Measurements from ENCODE around the gene ULK2.
A peak's percentile ranks its signal among the peaks of the same experiment; 100 is the strongest.
"Not testable (repeated sequence)": the region's sequence is repeated elsewhere in the genome, so short reads cannot be mapped to it uniquely, and the experiment has no call there.

The ULK2 gene

GRCh38 chr17:19768046-19768782 lies 99.5 kb downstream of the ULK2 start:
- DNase-seq (ENCODE audit: low read depth, low spot score) = no peak
- Histone ChIP-seq H3K36me3 (ENCODE audit: control insufficient read depth, insufficient read depth, low read length) (no peaks in the 10 kb centered on the region), H3K9me3 (ENCODE audit: control insufficient read depth, insufficient read depth, low read length) (no peaks in the 10 kb centered on the region), H3K4me1 (ENCODE audit: control insufficient read depth, insufficient read depth, low read length) (no peaks in the 10 kb centered on the region), H3K27me3 (ENCODE audit: control insufficient read depth, insufficient read depth, low read length) (no peaks in the 10 kb centered on the region), H3K27ac (ENCODE audit: low read length) (no peak overlapping the region), H3K4me3 (ENCODE audit: low read length) (no peak overlapping the region)
- no CpG with 5 or more reads among the region's 10 CpGs for WGBS (ENCODE audit: insufficient coverage, insufficient read length)

GRCh38 chr17:19766421-19767270 lies 101.1 kb downstream of the ULK2 start:
- no peaks in the 10 kb centered on the region for H3K4me1 ChIP-seq (ENCODE audit: control insufficient read depth, insufficient read depth, low read length)
- no CpG with 5 or more reads among the region's 12 CpGs for WGBS (ENCODE audit: insufficient coverage, insufficient read length)
- peak; percentile 35 for DNase-seq (ENCODE audit: low read depth, low spot score)
- H3K27me3 ChIP-seq (ENCODE audit: control insufficient read depth, insufficient read depth, low read length) = no peaks in the 10 kb centered on the region
- H3K27ac ChIP-seq (ENCODE audit: low read length) = no peak overlapping the region
- no peak overlapping the region for H3K4me3 ChIP-seq (ENCODE audit: low read length)
- no peaks in the 10 kb centered on the region for H3K36me3 ChIP-seq (ENCODE audit: control insufficient read depth, insufficient read depth, low read length)
- H3K9me3 ChIP-seq (ENCODE audit: control insufficient read depth, insufficient read depth, low read length) = no peaks in the 10 kb centered on the region

- WGBS (ENCODE audit: insufficient coverage, insufficient read length) = no CpG with 5 or more reads among the region's 7 CpGs
- Histone ChIP-seq H3K27ac (ENCODE audit: low read length) (no peak overlapping the region), H3K4me1 (ENCODE audit: control insufficient read depth, insufficient read depth, low read length) (no peaks in the 10 kb centered on the region), H3K9me3 (ENCODE audit: control insufficient read depth, insufficient read depth, low read length) (no peaks in the 10 kb centered on the region), H3K27me3 (ENCODE audit: control insufficient read depth, insufficient read depth, low read length) (no peaks in the 10 kb centered on the region), H3K4me3 (ENCODE audit: low read length) (no peak overlapping the region), H3K36me3 (ENCODE audit: control insufficient read depth, insufficient read depth, low read length) (no peaks in the 10 kb centered on the region)
- no peak for DNase-seq (ENCODE audit: low read depth, low spot score)
These were observed 101.7 kb downstream of the ULK2 start for GRCh38 chr17:19766016-19766415.

DNA sequence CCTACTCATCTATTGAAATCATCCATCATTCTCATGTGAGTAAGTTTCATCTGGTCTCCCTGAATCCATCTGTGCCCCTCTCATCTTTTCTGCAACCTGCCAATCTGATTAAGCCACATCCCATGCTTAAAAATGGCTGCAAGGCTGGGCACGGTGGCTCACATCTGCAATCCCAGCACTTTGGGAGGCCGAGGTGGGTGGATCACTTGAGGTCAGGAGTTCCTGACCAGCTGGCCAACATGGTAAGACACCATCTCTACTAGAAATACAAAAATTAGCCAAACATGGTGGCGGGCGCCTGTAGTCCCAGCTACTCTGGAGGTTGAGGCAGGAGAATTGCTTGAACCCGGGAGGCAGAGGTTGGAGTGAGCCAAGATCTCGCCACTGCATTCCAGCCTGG lies 103.7 kb downstream of the ULK2 start:
- H3K4me1 ChIP-seq (ENCODE audit: control insufficient read depth, insufficient read depth, low read length); H3K27me3 ChIP-seq (ENCODE audit: control insufficient read depth, insufficient read depth, low read length); H3K27ac ChIP-seq (ENCODE audit: low read length); H3K9me3 ChIP-seq (ENCODE audit: control insufficient read depth, insufficient read depth, low read length); H3K4me3 ChIP-seq (ENCODE audit: low read length); H3K36me3 ChIP-seq (ENCODE audit: control insufficient read depth, insufficient read depth, low read length); DNase-seq (ENCODE audit: low read depth, low spot score): not testable (repeated sequence)
- no CpG with 5 or more reads among the region's 6 CpGs for WGBS (ENCODE audit: insufficient coverage, insufficient read length)

DNA sequence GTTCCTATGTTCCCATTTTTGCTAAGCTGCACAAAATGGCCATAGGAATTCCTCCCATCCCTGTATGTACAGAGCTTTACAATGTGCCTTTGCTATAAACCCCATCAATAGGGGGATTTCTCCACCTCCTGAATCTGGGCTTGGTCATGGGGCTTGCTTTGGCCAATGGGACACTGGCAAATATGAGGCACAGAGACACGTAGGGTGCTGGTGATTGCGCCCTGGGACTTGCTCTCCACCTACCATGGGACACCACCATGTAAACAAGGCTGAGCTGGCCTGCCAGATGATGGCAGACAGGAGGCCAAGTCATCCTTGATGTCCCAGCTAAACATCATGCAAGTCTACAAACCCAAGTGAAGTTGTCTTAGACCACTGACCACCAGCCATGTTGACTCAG lies 104.3 kb downstream of the ULK2 start:
- Histone ChIP-seq H3K9me3 (ENCODE audit: control insufficient read depth, insufficient read depth, low read length) (no peaks in the 10 kb centered on the region), H3K4me3 (ENCODE audit: low read length) (no peak overlapping the region), H3K27me3 (ENCODE audit: control insufficient read depth, insufficient read depth, low read length) (no peaks in the 10 kb centered on the region), H3K36me3 (ENCODE audit: control insufficient read depth, insufficient read depth, low read length) (no peaks in the 10 kb centered on the region), H3K27ac (ENCODE audit: low read length) (no peak overlapping the region), H3K4me1 (ENCODE audit: control insufficient read depth, insufficient read depth, low read length) (no peaks in the 10 kb centered on the region)
- no peak for DNase-seq (ENCODE audit: low read depth, low spot score)
- WGBS (ENCODE audit: insufficient coverage, insufficient read length) = no CpG with 5 or more reads among the region's 2 CpGs

DNA sequence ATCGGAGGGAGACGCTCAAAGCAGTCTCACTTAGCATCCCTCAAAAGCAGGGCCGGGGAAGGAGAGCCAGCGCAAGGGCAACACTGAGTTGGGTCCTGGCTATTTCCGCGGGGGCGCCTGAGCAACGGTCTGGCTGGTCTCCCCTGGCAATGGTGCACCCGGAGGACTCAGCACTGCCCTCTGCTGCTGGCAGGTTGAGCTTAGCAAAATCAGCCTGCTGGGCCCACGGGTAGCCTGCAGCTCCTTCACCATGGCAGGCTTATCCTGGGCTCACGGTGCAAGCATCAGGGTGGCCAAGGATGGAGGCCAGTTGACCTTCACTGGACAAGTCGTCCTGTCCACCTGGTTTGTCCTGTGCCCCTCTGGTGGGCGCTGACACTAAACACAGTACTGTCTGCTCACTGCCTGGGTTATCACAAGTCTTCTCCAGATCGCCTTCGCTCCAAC lies 105.2 kb downstream of the ULK2 start:
- H3K4me1 ChIP-seq (ENCODE audit: control insufficient read depth, insufficient read depth, low read length) = no peaks in the 10 kb centered on the region
- H3K4me3 ChIP-seq (ENCODE audit: low read length) = no peak overlapping the region
- WGBS (ENCODE audit: insufficient coverage, insufficient read length) = no CpG with 5 or more reads among the region's 15 CpGs
- no peaks in the 10 kb centered on the region for H3K27me3 ChIP-seq (ENCODE audit: control insufficient read depth, insufficient read depth, low read length)
- peak; percentile 50 for DNase-seq (ENCODE audit: low read depth, low spot score)
- no peaks in the 10 kb centered on the region for H3K36me3 ChIP-seq (ENCODE audit: control insufficient read depth, insufficient read depth, low read length)
- H3K9me3 ChIP-seq (ENCODE audit: control insufficient read depth, insufficient read depth, low read length) = no peaks in the 10 kb centered on the region
- no peak overlapping the region for H3K27ac ChIP-seq (ENCODE audit: low read length)

DNA sequence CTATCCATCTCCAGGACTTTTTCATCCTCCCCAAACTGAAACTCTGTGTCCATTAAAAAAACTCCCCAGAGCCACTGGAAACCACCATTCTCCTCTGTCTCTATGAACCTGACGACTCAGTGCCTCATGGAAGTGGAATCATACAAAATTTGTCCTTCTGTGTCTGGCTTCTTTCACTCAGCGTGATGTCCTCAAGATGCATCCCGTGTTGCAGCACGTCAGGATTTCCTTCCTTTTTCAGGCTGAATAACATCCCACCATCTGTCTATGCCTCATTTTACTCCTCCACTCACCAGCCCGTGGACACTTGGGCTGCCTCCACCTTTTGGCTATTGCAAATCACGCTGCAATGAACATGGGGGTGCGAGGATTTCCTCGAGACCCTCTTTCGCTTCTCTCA lies 107.0 kb downstream of the ULK2 start:
- no peaks in the 10 kb centered on the region for H3K27me3 ChIP-seq (ENCODE audit: control insufficient read depth, insufficient read depth, low read length)
- no CpG with 5 or more reads among the region's 9 CpGs for WGBS (ENCODE audit: insufficient coverage, insufficient read length)
- H3K9me3 ChIP-seq (ENCODE audit: control insufficient read depth, insufficient read depth, low read length) = no peaks in the 10 kb centered on the region
- DNase-seq (ENCODE audit: low read depth, low spot score) = no peak
- no peak overlapping the region for H3K27ac ChIP-seq (ENCODE audit: low read length)
- H3K4me3 ChIP-seq (ENCODE audit: low read length) = no peak overlapping the region
- no peaks in the 10 kb centered on the region for H3K36me3 ChIP-seq (ENCODE audit: control insufficient read depth, insufficient read depth, low read length)
- H3K4me1 ChIP-seq (ENCODE audit: control insufficient read depth, insufficient read depth, low read length) = no peaks in the 10 kb centered on the region

GRCh38 chr17:19759568-19760549 lies 107.9 kb downstream of the ULK2 start:
- no CpG with 5 or more reads among the region's 24 CpGs for WGBS (ENCODE audit: insufficient coverage, insufficient read length)
- no peak overlapping the region for H3K4me3 ChIP-seq (ENCODE audit: low read length)
- H3K27me3 ChIP-seq (ENCODE audit: control insufficient read depth, insufficient read depth, low read length) = no peaks in the 10 kb centered on the region
- DNase-seq (ENCODE audit: low read depth, low spot score) = no peak
- no peaks in the 10 kb centered on the region for H3K9me3 ChIP-seq (ENCODE audit: control insufficient read depth, insufficient read depth, low read length)
- no peak overlapping the region for H3K27ac ChIP-seq (ENCODE audit: low read length)
- no peaks in the 10 kb centered on the region for H3K4me1 ChIP-seq (ENCODE audit: control insufficient read depth, insufficient read depth, low read length)
- H3K36me3 ChIP-seq (ENCODE audit: control insufficient read depth, insufficient read depth, low read length) = no peaks in the 10 kb centered on the region

GRCh38 chr17:19757536-19758180 lies 110.1 kb downstream of the ULK2 start:
- Histone ChIP-seq H3K36me3 (ENCODE audit: control insufficient read depth, insufficient read depth, low read length) (no peaks in the 10 kb centered on the region), H3K27ac (ENCODE audit: low read length) (no peak overlapping the region), H3K4me1 (ENCODE audit: control insufficient read depth, insufficient read depth, low read length) (peaks cover 2% of the 10 kb centered on the region; the same call in 1 of the 2 replicates), H3K4me3 (ENCODE audit: low read length) (no peak overlapping the region), H3K9me3 (ENCODE audit: control insufficient read depth, insufficient read depth, low read length) (no peaks in the 10 kb centered on the region), H3K27me3 (ENCODE audit: control insufficient read depth, insufficient read depth, low read length) (no peaks in the 10 kb centered on the region)
- no CpG with 5 or more reads among the region's 12 CpGs for WGBS (ENCODE audit: insufficient coverage, insufficient read length)
- no peak for DNase-seq (ENCODE audit: low read depth, low spot score)
